ENCODE results near the gene RICTOR.
"Not testable (repeated sequence)": the region's sequence is repeated elsewhere in the genome, so short reads cannot be mapped to it uniquely, and the experiment has no call there.

The RICTOR gene

DNA sequence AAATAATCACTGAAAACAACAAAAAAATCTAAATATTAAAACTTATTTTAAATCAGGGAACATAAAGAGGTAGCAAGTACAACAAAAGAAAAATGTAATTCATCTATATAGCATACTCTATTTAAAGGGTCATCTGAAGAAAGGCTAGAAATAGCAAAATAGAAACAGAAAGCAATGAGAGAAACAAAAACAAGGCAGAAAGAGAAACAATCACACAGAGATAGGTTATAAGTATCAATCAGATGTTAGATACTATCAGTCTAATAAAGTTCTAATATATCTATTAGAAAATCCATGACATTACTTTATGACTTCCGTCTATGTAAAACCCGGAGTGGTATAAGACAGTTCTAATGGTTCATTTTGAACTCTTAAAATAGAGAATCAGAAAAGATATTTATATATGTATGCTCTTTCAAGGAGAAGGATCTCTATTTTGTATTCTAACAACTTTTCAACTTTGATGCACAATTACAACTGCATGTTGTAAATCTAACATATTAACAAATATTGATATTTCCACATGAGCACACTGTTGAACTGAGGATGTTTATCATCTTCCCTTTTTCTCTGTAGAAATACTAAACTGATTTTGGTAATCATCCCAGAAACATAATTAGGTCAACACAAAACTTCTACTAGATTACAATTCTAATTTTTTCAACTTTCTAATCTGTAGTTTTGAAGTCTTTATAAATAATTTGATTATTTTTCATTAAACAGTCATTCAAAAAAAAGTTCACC lies 15.8 kb downstream of the RICTOR start:
- no peak for DNase-seq (ENCODE audit: low spot score)

GRCh38 chr5:39057734-39058133 lies 16.5 kb downstream of the RICTOR start:
- no peak for DNase-seq (ENCODE audit: low spot score)

- no peak for DNase-seq (ENCODE audit: low spot score)
Measured at GRCh38 chr5:39055768-39056398, 18.3 kb downstream of the RICTOR start.

GRCh38 chr5:39055027-39055767 lies 19.0 kb downstream of the RICTOR start:
- DNase-seq (ENCODE audit: low spot score): no peak

- DNase-seq (ENCODE audit: low spot score): no peak
Measured at GRCh38 chr5:39053189-39053588, 21.0 kb downstream of the RICTOR start.

DNA sequence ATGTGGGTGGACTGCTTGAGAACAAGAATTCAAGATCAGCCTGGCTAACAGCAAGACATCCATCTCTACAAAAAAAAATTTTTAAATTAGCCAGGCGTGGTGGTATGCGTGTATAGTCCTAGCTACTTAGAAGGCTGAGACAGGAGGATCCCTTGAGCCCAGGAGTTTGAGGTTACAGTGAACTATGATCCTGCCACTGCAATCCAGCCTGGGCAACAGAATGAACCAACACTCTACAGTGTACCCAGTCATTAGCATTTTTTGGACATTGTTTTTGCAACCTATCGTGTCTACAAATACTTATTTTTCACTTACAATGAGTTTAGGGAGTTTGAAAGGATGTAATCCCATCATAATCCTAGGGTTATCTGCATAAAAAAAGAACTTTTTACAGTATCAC lies 22.1 kb downstream of the RICTOR start:
- DNase-seq (ENCODE audit: low spot score): no peak

GRCh38 chr5:39049315-39049714 lies 24.9 kb downstream of the RICTOR start:
- DNase-seq (ENCODE audit: low spot score): no peak

DNA sequence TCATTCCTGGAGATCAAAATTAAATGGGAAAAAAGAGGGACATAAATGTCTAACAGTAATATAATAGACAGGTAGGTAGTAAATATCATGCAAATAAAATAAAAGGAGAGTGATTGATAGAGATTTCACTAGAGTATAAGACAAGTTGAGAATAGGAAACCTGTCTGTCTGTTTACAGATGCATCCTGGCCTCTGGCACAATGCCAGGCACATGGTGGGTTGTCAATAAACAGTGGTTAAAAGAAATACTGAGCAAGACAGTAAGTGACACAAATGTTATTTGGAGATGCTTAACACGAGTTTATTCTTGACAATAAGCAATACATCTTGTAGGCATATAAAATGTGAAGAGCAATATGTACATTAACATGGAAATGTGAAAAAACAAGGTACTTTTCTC lies 33.3 kb downstream of the RICTOR start:
- DNase-seq (ENCODE audit: low spot score): no peak

DNA sequence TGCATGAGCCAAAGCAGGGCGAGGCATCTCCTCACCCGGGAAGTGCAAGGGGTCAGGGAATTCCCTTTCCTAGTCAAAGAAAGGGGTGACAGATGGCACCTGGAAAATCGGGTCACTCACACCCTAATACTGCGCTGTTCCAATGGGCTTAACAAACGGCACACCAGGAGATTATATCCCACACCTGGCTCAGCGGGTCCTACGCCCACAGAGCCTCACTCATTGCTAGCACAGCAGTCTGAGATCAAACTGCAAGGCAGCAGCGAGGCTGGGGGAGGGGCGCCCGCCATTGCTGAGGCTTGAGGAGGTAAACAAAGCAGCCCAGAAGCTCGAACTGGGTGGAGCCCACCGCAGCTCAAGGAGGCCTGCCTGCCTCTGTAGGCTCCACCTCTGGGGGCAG lies 39.7 kb downstream of the RICTOR start:
- DNase-seq (ENCODE audit: low spot score): not testable (repeated sequence)

DNA sequence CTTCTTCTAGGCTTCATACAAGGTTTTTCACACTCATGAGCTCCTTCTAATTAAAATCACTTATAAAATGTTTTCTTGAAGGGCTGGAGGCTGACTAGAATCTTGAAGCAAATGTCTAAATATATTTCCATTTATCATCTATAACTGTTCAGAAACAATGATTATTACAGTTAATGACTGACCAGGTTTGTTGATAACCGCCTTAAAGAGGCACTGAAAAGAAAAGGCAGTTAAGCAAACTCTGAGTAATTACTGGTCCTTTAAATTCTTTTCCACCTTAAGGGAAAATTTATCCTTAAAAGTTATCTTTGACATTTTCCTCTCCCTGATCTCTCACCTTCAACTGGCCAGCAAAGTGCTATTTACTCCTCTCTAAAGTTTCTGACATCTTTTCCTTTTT lies 43.2 kb downstream of the RICTOR start:
- no peak for DNase-seq (ENCODE audit: low spot score)

- DNase-seq (ENCODE audit: low spot score): no peak
Measured at GRCh38 chr5:39025456-39025855, 48.7 kb downstream of the RICTOR start.

DNA sequence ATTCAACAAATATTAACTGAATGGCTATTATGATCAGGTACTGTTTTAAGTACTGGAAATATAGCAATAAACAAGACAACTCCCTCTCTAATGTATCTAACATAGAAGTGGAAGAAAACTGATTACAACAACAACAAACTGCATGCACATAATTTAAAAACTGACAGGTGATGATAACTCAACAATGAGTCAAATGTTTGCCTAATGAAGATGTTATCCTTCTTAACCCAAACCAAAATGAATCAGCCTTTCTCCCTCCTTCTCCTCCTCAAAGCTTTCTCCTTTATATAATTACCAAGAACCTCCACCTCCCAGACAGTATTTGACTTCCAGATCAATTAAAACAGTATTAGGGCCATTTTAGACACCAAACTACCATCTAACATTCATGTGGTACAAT lies 49.3 kb downstream of the RICTOR start:
- DNase-seq (ENCODE audit: low spot score): peak; percentile 2

GRCh38 chr5:39024005-39024404 lies 50.2 kb downstream of the RICTOR start:
- DNase-seq (ENCODE audit: low spot score): no peak

DNA sequence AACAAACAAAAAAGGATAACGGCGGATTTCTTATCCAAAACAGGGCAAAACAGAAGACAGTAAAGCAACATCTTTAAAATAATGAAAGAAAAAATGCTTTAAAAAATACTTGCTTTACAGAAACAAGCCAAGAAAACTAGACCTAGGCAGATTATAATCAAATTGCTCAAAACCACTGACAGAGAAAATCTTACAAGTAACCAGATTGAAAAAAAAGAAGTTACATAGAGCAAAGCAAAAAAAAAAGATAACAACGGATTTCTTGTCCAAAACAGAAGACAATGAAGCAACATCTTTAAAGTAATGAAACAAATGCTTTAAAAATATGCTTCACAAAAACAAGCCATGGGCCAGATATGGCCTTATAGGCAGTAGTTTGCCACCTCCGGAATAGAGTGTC lies 51.1 kb downstream of the RICTOR start:
- no peak for DNase-seq (ENCODE audit: low spot score)

DNA sequence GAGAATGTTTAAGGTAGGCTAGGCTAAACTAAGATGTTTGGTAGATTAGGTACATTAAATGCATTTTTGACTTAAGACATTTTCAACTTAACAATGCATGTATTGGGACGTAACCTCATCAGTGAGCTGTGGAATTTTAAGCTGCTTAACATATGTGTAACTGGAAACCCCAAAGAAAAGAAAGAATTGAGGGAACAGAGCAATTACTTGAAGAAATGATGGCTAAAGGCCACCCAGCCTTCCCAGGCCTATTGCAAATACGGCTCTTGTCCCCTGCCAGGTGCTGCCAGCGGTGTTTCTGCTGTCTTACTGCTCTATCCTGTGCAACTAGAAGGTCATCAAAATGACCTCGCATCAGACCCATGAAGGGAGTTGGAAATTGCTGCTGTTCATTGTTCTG lies 52.0 kb downstream of the RICTOR start:
- no peak for DNase-seq (ENCODE audit: low spot score)

DNA sequence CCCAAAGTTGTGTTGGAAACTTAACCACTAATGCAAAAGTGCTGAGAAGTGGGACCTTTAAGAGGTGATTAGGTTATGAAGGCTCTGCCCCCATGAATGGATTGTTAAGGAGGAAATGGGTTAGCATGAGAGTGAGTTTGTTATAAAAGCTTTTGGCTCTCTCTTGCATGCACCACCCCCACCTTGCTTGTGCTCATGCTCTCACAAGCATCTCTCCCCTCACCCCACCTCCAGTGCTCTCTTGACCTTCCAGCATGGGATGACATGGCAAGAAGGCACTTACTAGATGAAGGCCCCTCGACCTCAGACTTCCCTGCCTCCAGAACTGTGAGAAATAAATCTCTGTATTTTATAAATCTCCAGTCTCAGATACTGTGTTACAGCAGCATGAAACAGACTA lies 52.8 kb downstream of the RICTOR start:
- no peak for DNase-seq (ENCODE audit: low spot score)

DNA sequence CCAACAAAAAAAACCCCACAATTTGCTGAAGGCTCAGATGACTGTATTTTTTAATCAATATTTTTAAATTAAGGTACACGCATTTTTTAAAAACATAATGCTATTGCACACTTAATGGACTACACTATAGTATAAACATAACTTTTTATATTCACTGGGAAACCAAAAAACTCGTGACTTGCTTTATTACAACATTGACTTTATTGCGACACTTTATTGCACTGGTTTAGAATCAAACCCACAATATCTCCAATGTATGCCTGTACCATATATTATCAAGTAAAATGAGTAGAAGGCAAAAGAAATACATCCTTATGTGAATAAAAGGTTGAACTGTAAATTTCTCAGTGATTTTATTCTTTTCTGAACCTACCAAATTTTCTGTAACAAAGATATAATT lies 53.7 kb downstream of the RICTOR start:
- DNase-seq (ENCODE audit: low spot score): no peak

DNA sequence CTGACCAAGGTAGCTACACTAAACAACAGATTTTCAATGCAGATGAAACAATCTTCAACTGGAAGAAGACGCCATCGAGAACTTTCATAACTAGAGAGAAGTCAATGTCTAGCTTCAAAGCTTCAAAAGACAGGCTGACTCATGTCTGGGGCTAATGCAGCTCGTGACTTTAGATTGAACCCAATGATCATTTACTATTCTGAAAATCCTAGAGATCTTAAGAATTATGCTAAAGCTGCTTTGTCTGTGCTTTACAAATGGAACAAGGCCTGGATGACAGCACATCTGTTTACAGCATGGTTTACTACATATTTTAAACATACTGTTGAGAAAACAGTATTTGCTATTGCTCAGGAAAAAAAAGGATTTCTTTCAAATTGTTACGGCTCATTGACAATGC lies 54.9 kb downstream of the RICTOR start:
- DNase-seq (ENCODE audit: low spot score): no peak

- no peak for DNase-seq (ENCODE audit: low spot score)
Measured at GRCh38 chr5:39017504-39017903, 56.7 kb downstream of the RICTOR start.

DNA sequence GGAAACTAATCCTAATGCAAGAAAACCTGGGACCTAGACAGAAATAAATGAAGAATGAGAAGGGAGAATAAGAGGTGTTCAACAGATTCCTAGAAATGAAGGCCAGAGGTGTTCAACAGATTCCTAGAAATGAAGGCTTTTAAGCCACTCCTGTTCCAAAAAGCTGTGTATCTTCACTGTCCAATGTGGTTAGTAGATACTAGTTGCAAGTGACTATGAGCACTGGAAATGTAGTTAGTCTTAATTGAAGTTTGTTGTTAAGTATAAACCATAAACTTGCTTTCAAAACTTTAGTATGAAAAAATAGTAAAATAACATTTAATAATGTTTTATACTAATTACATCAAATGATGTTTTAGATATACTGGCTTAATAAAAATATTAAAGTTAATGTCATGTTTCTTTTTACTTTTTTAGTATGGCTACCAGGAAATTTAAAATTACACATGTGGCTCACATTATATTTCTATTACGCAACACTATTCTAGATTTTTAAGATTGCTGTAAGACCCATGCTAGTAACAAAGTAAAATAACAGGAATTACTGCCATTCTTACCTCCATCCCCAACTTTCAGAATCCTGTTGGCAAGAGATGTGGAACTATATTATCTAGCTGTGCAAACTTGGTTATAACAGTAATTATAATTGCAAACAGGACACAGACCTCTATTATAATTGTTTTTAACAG lies 57.5 kb downstream of the RICTOR start:
- no peak for DNase-seq (ENCODE audit: low spot score)

GRCh38 chr5:39015743-39016586 lies 58.2 kb downstream of the RICTOR start:
- DNase-seq (ENCODE audit: low spot score): peak; percentile 78

GRCh38 chr5:39014561-39014960 lies 59.6 kb downstream of the RICTOR start:
- peak; percentile 30 for DNase-seq (ENCODE audit: low spot score)
